GM19099 (cell line): Measurements from ENCODE around the gene VWCE.

ENCODE experiments used
- POLR2A ChIP-seq: IDR thresholded peaks from 3 replicates; pipeline ENCODE4 v1.6.1; 2011; ENCODE audit warnings: low read depth; ENCODE audit not compliant: insufficient read length; ENCODE audit errors: extremely low read depth

VWCE gene

GRCh38 chr11:61277186-61278000, 17.7 kb downstream of the VWCE start:
- TF ChIP-seq POLR2A = no peak

GRCh38 chr11:61275191-61275590, 19.9 kb downstream of the VWCE start:
- TF ChIP-seq POLR2A = no peak

- no peak for TF ChIP-seq POLR2A
Measured at GRCh38 chr11:61274084-61274483, 21.0 kb downstream of the VWCE start.

GRCh38 chr11:61273178-61274078, 21.7 kb downstream of the VWCE start:
- no peak for TF ChIP-seq POLR2A

GRCh38 chr11:61272731-61273130, 22.4 kb downstream of the VWCE start:
- no peak for TF ChIP-seq POLR2A

- TF ChIP-seq POLR2A = no peak
Measured at GRCh38 chr11:61270354-61271076, 24.6 kb downstream of the VWCE start.

- TF ChIP-seq POLR2A = no peak
Measured at GRCh38 chr11:61268588-61269250, 26.4 kb downstream of the VWCE start.

- TF ChIP-seq POLR2A = no peak
Measured at GRCh38 chr11:61267437-61267841, 27.7 kb downstream of the VWCE start.

GRCh38 chr11:61266602-61267001, 28.5 kb downstream of the VWCE start:
- TF ChIP-seq POLR2A = no peak

GRCh38 chr11:61265357-61265756, 29.8 kb downstream of the VWCE start:
- no peak for TF ChIP-seq POLR2A

- TF ChIP-seq POLR2A = no peak
Measured at GRCh38 chr11:61264795-61265194, 30.3 kb downstream of the VWCE start.

GRCh38 chr11:61264371-61264770, 30.7 kb downstream of the VWCE start:
- TF ChIP-seq POLR2A = no peak

GRCh38 chr11:61259363-61259762, 35.8 kb downstream of the VWCE start:
- TF ChIP-seq POLR2A = no peak

GRCh38 chr11:61258546-61258945, 36.6 kb downstream of the VWCE start:
- TF ChIP-seq POLR2A = no peak
